H1 (cell line): ENCODE results near the gene TET2.

Experiments used
- CTCF ChIP-seq, 3 experiments: IDR thresholded peaks; 1 replicate in 2 of 3; 2 replicates in 1 of 3; pipeline versions ENCODE4 v1.5.1 to v1.6.1; 2011; ENCODE audit warnings: low read length in 3 of 3, mild to moderate bottlenecking in 3 of 3, inconsistent platforms in 2 of 3, low read depth in 1 of 3, moderate library complexity in 1 of 3; ENCODE audit not compliant: insufficient read depth in 1 of 3; ENCODE audit errors: control extremely low read depth in 1 of 3
- FOSL1 ChIP-seq: IDR thresholded peaks from 2 replicates; pipeline ENCODE4 v1.6.1; 2011; ENCODE audit warnings: mild to moderate bottlenecking, low read depth, low read length, moderate library complexity; ENCODE audit not compliant: insufficient read depth
- POLR2A ChIP-seq, 2 experiments: IDR thresholded peaks; 1 replicate in 1 of 2; 2 replicates in 1 of 2; pipeline ENCODE4 v1.6.1; 2011; ENCODE audit warnings: low read depth in 2 of 2, low read length in 2 of 2, mild to moderate bottlenecking in 2 of 2; ENCODE audit errors: control extremely low read depth in 1 of 2

GRCh38 chr4:105127170-105127445, 19.6 kb upstream of the TET2 start:
- no peak for TF ChIP-seq FOSL1
- TF ChIP-seq CTCF (IDR thresholded peaks at IDR 0.05; ENCODE audit: control extremely low read depth in 1 of 3, insufficient read depth in 1 of 3, low read depth in 1 of 3, low read length in 3 of 3): no peak
- TF ChIP-seq POLR2A (IDR thresholded peaks at IDR 0.05; ENCODE audit: control extremely low read depth in 1 of 2, low read depth in 2 of 2, low read length in 2 of 2): no peak
